TTC549 (cell line): ENCODE data around the gene FKBP4.
A peak's percentile ranks its signal among the peaks of the same experiment; 100 is the strongest.

Source experiments
- FAIRE-seq: peaks from 2 replicates; lab custom pipeline; 2012; peaks lifted over from hg19 to GRCh38; lab: Jason Lieb, UNC

The FKBP4 gene

GRCh38 chr12:2813214-2814185 lies 18.7 kb downstream of the FKBP4 start:
- FAIRE-seq = no peak

- FAIRE-seq = no peak
Measured at GRCh38 chr12:2819810-2820209, 25.0 kb downstream of the FKBP4 start.

GRCh38 chr12:2820432-2820831 lies 25.7 kb downstream of the FKBP4 start:
- no peak for FAIRE-seq

- no peak for FAIRE-seq
Measured at GRCh38 chr12:2823483-2823882, 28.7 kb downstream of the FKBP4 start.

GRCh38 chr12:2824541-2824940 lies 29.8 kb downstream of the FKBP4 start:
- no peak for FAIRE-seq

GRCh38 chr12:2825132-2825531 lies 30.4 kb downstream of the FKBP4 start:
- FAIRE-seq = no peak

GRCh38 chr12:2826036-2826435 lies 31.3 kb downstream of the FKBP4 start:
- FAIRE-seq = no peak

- FAIRE-seq = no peak
Measured at GRCh38 chr12:2826721-2827515, 32.1 kb downstream of the FKBP4 start.

- FAIRE-seq = no peak
Measured at GRCh38 chr12:2829275-2829674, 34.5 kb downstream of the FKBP4 start.

GRCh38 chr12:2832550-2833127 lies 37.9 kb downstream of the FKBP4 start:
- FAIRE-seq = no peak

- no peak for FAIRE-seq
Measured at GRCh38 chr12:2833327-2833726, 38.6 kb downstream of the FKBP4 start.

GRCh38 chr12:2833810-2834209 lies 39.0 kb downstream of the FKBP4 start:
- no peak for FAIRE-seq

GRCh38 chr12:2834581-2835491 lies 40.1 kb downstream of the FKBP4 start, which contains the start of gene NRIP2:
NRIP2 (minus strand) TSS chr12:2835035; CDS start chr12:2834983, 52 bp downstream.
- no peak for FAIRE-seq

- no peak for FAIRE-seq
Measured at GRCh38 chr12:2835691-2836403, 41.1 kb downstream of the FKBP4 start.

GRCh38 chr12:2836574-2836973 lies 41.8 kb downstream of the FKBP4 start:
- no peak for FAIRE-seq

- FAIRE-seq = no peak
Measured at GRCh38 chr12:2841056-2841650, 46.4 kb downstream of the FKBP4 start.

- FAIRE-seq = no peak
Measured at GRCh38 chr12:2842948-2843347, 48.2 kb downstream of the FKBP4 start.

- FAIRE-seq = no peak
Measured at GRCh38 chr12:2844786-2845185, 50.0 kb downstream of the FKBP4 start.

GRCh38 chr12:2845280-2845679 lies 50.5 kb downstream of the FKBP4 start:
- no peak for FAIRE-seq

- no peak for FAIRE-seq
Measured at GRCh38 chr12:2851931-2852330, 57.2 kb downstream of the FKBP4 start.

- FAIRE-seq = peak; percentile 37
Measured at GRCh38 chr12:2853626-2854025, 58.9 kb downstream of the FKBP4 start.
